ENCODE measurements around the gene CRHR1.

DNA sequence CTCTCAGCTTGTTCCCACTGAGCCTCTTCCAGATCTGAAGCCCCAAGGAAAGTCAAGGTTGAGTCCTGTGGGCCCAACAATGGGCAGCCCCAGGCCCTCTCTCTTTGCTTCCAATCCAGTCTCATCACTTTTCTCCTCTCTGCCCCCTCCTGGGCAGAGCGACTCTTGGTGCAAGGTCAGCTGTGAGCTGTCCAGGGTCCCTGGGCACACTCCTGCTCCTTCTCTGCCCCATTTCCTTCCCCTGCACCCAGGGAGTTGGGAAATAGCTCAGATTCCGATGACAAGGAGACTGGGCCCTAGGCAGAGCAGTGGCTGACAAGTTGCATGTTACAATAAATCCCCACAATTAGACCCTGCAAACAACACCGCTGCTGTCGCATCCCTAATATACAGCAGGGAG lies 16.1 kb upstream of the CRHR1 start:
- TF ChIP-seq TAF1 (IDR thresholded peaks at IDR 0.05; ENCODE audit: borderline replicate concordance, low read depth, low read length) (no peak), POLR2A (IDR thresholded peaks at IDR 0.05; ENCODE audit: low read depth, low read length) (no peak), POLR2AphosphoS5 (IDR thresholded peaks at IDR 0.05; ENCODE audit: low read depth, low read length) (no peak)

All from GM12892 (cell line).